Ectodermal cell (in vitro differentiated cells): ENCODE measurements around the gene GJA5.

Experiments used
- H3K27ac ChIP-seq: 2 replicates; pipeline ENCODE4 v1.7.0; 2013; ENCODE audit warnings: mild to moderate bottlenecking, low read depth, low read length; ENCODE audit not compliant: insufficient read depth, poor library complexity, severe bottlenecking
- H3K27me3 ChIP-seq: 2 replicates; pipeline ENCODE4 v1.7.0; 2013; ENCODE audit warnings: mild to moderate bottlenecking, low read length; ENCODE audit not compliant: insufficient read depth, control insufficient read depth, poor library complexity, severe bottlenecking
- H3K36me3 ChIP-seq: one replicate; pipeline ENCODE4 v1.7.0; 2013; ENCODE audit warnings: low read length; ENCODE audit not compliant: control insufficient read depth, insufficient read depth
- H3K4me1 ChIP-seq: one replicate; pipeline ENCODE4 v1.7.0; 2013; ENCODE audit warnings: low read length; ENCODE audit not compliant: control insufficient read depth, insufficient read depth
- H3K4me3 ChIP-seq: 2 replicates; pipeline ENCODE4 v1.7.0; 2013; ENCODE audit warnings: low read depth, low read length, control low read depth; ENCODE audit not compliant: insufficient read depth
- H3K9me3 ChIP-seq: 2 replicates; pipeline ENCODE4 v1.7.0; 2013; ENCODE audit warnings: mild to moderate bottlenecking, low read length, moderate library complexity; ENCODE audit not compliant: control insufficient read depth
- WGBS, 2 experiments: methylation state at CpG; one replicate each; pipeline ENCODE4 v1.1.7; 2013; ENCODE audit warnings: missing lambda C conversion rate in 2 of 2; 5-methylcytosine and 5-hydroxymethylcytosine counted together

Gene GJA5

DNA sequence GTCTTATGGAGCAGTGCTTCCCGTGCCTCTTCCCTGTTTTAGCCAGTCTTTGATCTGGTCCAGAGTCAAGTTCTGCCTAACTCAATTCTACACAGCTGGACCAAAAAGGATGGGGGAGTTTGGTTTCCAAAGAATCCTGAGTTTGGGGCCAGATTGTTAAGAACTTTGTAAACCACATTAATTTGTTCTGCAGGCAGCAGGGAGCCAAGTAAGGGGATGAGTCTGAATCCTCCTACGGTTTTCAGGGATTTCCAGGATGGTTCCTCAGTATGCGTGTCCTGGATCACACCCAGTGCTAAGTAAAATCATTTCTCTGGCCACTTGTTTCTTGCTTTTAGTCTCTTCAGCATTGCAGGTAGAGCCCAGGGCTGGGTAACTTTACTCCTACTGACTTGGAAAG, 26.1 kb upstream of the GJA5 start:
- no peak overlapping the region for H3K4me3 ChIP-seq
- peaks cover 6% of the 10 kb centered on the region for H3K4me1 ChIP-seq
- no peaks in the 10 kb centered on the region for H3K27me3 ChIP-seq
- no peaks in the 10 kb centered on the region for H3K9me3 ChIP-seq
- H3K27ac ChIP-seq, result no peak overlapping the region
- WGBS, 2 experiments, result 81 to 89% methylated on average over 3 of the region's 3 CpGs
- no peaks in the 10 kb centered on the region for H3K36me3 ChIP-seq

GRCh38 chr1:147785794-147786506, 25.5 kb upstream of the GJA5 start:
- 92 to 93% methylated on average over 4 to 7 of the region's 7 CpGs for WGBS, 2 experiments
- no peaks in the 10 kb centered on the region for H3K36me3 ChIP-seq
- no peak overlapping the region for H3K27ac ChIP-seq
- no peaks in the 10 kb centered on the region for H3K9me3 ChIP-seq
- H3K4me1 ChIP-seq, result peaks cover 6% of the 10 kb centered on the region
- no peak overlapping the region for H3K4me3 ChIP-seq
- no peaks in the 10 kb centered on the region for H3K27me3 ChIP-seq

GRCh38 chr1:147784941-147785340, 24.5 kb upstream of the GJA5 start:
- Histone ChIP-seq H3K4me1 (peaks cover 6% of the 10 kb centered on the region), H3K4me3 (no peak overlapping the region), H3K27me3 (no peaks in the 10 kb centered on the region), H3K36me3 (no peaks in the 10 kb centered on the region), H3K27ac (no peak overlapping the region), H3K9me3 (no peaks in the 10 kb centered on the region)
- WGBS, 2 experiments, result 100% methylated on average over 1 of the region's 1 CpG; no CpG with 5 or more reads in 1 of the 2 experiments

GRCh38 chr1:147781056-147781471, 20.7 kb upstream of the GJA5 start:
- Histone ChIP-seq H3K27me3 (no peaks in the 10 kb centered on the region), H3K9me3 (no peaks in the 10 kb centered on the region), H3K4me1 (no peaks in the 10 kb centered on the region), H3K4me3 (no peak overlapping the region), H3K36me3 (no peaks in the 10 kb centered on the region), H3K27ac (no peak overlapping the region)
- 48 to 54% methylated on average over 3 of the region's 3 CpGs for WGBS, 2 experiments

GRCh38 chr1:147777694-147778093, 17.3 kb upstream of the GJA5 start:
- WGBS, 2 experiments, result 54 to 55% methylated on average over 5 of the region's 5 CpGs
- Histone ChIP-seq H3K9me3 (no peaks in the 10 kb centered on the region), H3K27me3 (no peaks in the 10 kb centered on the region), H3K36me3 (no peaks in the 10 kb centered on the region), H3K4me3 (no peak overlapping the region), H3K4me1 (peaks cover 9% of the 10 kb centered on the region), H3K27ac (no peak overlapping the region)

DNA sequence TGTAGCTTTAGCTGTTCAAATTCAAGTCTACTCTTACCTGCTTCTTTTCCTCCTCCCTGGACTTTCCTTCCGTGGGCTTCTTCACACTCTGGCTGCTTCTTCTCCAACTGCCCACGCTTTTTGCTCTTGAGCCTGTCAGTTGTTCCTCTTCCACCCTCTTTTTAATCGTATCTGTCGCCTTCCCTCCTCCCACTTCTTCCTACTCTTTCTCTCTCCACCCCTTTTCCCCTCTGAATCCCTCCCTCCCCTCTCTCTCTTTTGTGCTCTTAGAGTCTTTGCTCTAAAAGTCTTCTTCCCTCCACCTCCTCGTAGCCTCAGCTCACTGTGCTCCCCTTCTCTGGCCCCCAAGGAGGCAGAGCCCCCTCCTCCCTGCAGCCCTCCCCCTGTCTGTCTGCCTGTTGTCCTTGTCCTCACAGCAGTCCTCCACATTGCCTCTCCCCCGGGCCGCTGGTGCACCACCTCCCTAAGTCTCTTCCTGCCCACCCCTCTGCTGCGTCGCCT, 12.9 kb upstream of the GJA5 start:
- no peaks in the 10 kb centered on the region for H3K9me3 ChIP-seq
- H3K27me3 ChIP-seq, result no peaks in the 10 kb centered on the region
- WGBS, 2 experiments, result 14 to 18% methylated on average over 9 of the region's 9 CpGs
- no peak overlapping the region for H3K4me3 ChIP-seq
- no peaks in the 10 kb centered on the region for H3K36me3 ChIP-seq
- no peak overlapping the region for H3K27ac ChIP-seq
- H3K4me1 ChIP-seq, result peaks cover 9% of the 10 kb centered on the region

DNA sequence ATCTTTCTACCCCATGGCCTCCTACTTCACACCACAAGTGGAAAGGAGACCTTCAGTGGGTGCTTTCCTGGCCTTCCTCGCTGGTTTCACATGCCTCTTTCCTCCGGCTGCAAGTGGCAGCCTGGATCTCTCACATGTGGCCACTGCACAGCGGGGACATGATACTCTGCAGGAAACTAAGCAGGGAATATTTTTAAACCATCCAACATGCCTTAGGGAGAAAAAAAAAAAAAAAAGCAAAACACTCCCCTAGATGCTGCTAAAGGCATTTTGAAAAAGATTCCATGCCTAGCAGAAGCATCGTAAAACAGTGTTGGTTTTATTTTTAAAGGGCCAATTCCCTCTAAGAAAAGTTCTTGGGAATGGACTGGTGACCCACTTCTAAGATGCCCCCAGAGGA, 12.2 kb upstream of the GJA5 start:
- no peaks in the 10 kb centered on the region for H3K9me3 ChIP-seq
- H3K27ac ChIP-seq, result no peak overlapping the region
- H3K36me3 ChIP-seq, result no peaks in the 10 kb centered on the region
- H3K4me1 ChIP-seq, result peaks cover 9% of the 10 kb centered on the region
- no peaks in the 10 kb centered on the region for H3K27me3 ChIP-seq
- no peak overlapping the region for H3K4me3 ChIP-seq
- 79 to 84% methylated on average over 4 of the region's 4 CpGs for WGBS, 2 experiments

DNA sequence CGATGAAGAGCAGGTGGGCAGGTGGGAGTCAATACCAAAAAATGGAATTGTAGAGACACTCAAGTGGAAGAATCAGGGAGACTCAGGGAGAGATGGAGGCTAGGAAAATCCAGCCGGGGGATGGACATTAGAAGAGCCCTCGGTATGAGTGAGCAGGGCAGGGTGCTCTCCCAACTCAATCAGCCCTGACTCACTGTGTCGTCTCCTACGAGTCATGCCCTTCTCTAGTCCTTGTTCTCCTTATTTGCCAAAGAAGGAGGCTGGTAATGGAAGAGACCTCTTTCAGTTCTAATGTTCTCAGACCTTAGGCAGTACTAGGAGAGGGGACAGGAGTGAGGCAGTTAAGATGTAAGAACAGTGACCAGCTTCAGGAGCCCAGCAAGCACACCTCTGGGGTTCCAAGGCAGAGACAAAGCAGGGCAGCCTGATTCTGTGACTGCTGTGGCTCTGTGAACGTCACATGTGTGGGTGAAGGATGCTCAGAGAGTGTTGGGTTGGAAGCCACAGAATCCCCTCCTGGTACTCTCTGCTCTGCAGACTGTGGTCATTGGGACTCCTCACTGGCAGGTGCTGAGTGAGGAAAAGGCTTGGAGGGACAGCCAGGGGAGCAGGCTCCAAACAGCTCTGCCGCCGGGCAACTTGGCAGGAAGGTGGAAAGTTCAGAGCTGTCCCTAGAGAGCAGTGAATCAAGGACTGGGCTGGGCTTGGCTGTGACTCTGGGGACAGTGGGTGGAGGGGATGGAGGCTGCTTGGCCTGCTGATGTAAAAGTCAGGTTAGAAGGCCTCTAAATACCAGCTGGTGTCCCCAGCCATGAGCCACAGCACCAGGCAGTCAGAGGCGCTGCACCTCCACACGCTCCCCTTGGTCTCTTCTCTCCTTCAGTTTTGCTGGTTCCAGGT, 11.1 kb upstream of the GJA5 start:
- H3K4me1 ChIP-seq, result peaks cover 9% of the 10 kb centered on the region
- H3K9me3 ChIP-seq, result no peaks in the 10 kb centered on the region
- 89 to 91% methylated on average over 10 of the region's 10 CpGs for WGBS, 2 experiments
- no peak overlapping the region for H3K27ac ChIP-seq
- no peak overlapping the region for H3K4me3 ChIP-seq
- no peaks in the 10 kb centered on the region for H3K27me3 ChIP-seq
- H3K36me3 ChIP-seq, result no peaks in the 10 kb centered on the region

- no peaks in the 10 kb centered on the region for H3K27me3 ChIP-seq
- H3K4me3 ChIP-seq, result no peak overlapping the region
- H3K36me3 ChIP-seq, result no peaks in the 10 kb centered on the region
- no peaks in the 10 kb centered on the region for H3K9me3 ChIP-seq
- WGBS, 2 experiments, result 95 to 98% methylated on average over 5 of the region's 5 CpGs
- peaks cover 9% of the 10 kb centered on the region for H3K4me1 ChIP-seq
- no peak overlapping the region for H3K27ac ChIP-seq
Observed at GRCh38 chr1:147769106-147769505, 8.7 kb upstream of the GJA5 start.

DNA sequence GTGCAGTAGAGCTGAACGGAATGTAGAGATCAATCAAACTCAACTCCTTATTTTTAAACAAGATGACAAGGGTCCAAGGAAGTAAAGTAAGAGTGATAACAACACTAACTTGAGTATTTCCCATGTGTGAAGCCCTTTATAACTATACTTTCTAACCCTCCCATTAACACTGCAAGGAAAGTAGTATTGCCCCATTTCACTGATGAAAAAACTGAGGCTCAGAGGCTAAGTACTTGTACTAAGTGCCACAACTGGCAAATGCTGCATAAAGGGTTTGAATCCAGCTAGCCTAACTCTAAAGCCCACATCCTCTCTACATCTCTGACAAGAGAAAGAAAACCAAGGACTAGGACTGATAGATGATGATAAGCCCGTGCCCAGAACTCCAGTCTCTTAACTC, 8.2 kb upstream of the GJA5 start:
- Histone ChIP-seq H3K36me3 (no peaks in the 10 kb centered on the region), H3K27ac (no peak overlapping the region), H3K4me1 (peaks cover 8% of the 10 kb centered on the region), H3K4me3 (no peak overlapping the region), H3K9me3 (no peaks in the 10 kb centered on the region), H3K27me3 (no peaks in the 10 kb centered on the region)
- 89 to 99% methylated on average over 1 to 2 of the region's 2 CpGs for WGBS, 2 experiments
